Hematopoietic multipotent progenitor cell (in vitro differentiated cells): ENCODE data around the gene AFF4. TPM values are rescaled to one million over a fixed set of nuclear protein-coding genes. Genes with fewer than 3 reads are reported as not detected.
"Not testable (repeated sequence)": the region's sequence is repeated elsewhere in the genome, so short reads cannot be mapped to it uniquely, and the experiment has no call there.

ENCODE experiments used
- DNase-seq, 3 donors: peaks; one replicate each; pipeline ENCODE4 v3.0.0-alpha.2; 2011 to 2015; ENCODE audit warnings: low read depth in 2 of 3, low spot score in 2 of 3
- total RNA-seq: library from RNA; depleted of rRNA; stranded (reverse); fragments of >200 nt; gene quantifications from one replicate; pipeline ENCODE4 v1.2.3, GENCODE V29; 2012

Gene AFF4
- total RNA-seq, 1 donor = 28.8 TPM

- DNase-seq = no peak
Observed at GRCh38 chr5:132859889-132860437, 103.5 kb downstream of the AFF4 start.

GRCh38 chr5:132856011-132856410 lies 107.4 kb downstream of the AFF4 start:
- no peak for DNase-seq

- DNase-seq = not testable (repeated sequence)
Observed at GRCh38 chr5:132854992-132855391, 108.4 kb downstream of the AFF4 start.

GRCh38 chr5:132854301-132854700 lies 109.1 kb downstream of the AFF4 start:
- no peak for DNase-seq

- no peak for DNase-seq
Observed at GRCh38 chr5:132853790-132854189, 109.6 kb downstream of the AFF4 start.

GRCh38 chr5:132853323-132853722 lies 110.1 kb downstream of the AFF4 start:
- DNase-seq = no peak

- DNase-seq = no peak
Observed at GRCh38 chr5:132850066-132850465, 113.4 kb downstream of the AFF4 start.

- DNase-seq = no peak
Observed at GRCh38 chr5:132849347-132849746, 114.1 kb downstream of the AFF4 start.

GRCh38 chr5:132848270-132848669 lies 115.2 kb downstream of the AFF4 start:
- no peak for DNase-seq

GRCh38 chr5:132841305-132841704 lies 122.1 kb downstream of the AFF4 start:
- peak in 1 of 3 donors; percentile 45 for DNase-seq

GRCh38 chr5:132840896-132841295 lies 122.5 kb downstream of the AFF4 start:
- DNase-seq = no peak

GRCh38 chr5:132840313-132840712 lies 123.1 kb downstream of the AFF4 start:
- no peak for DNase-seq

- DNase-seq = no peak
Observed at GRCh38 chr5:132839426-132840301, 123.8 kb downstream of the AFF4 start.

- DNase-seq = no peak
Observed at GRCh38 chr5:132838516-132839282, 124.7 kb downstream of the AFF4 start.

GRCh38 chr5:132837868-132838267 lies 125.6 kb downstream of the AFF4 start:
- no peak for DNase-seq

GRCh38 chr5:132836852-132837251 lies 126.6 kb downstream of the AFF4 start:
- no peak for DNase-seq

GRCh38 chr5:132834057-132834456 lies 129.4 kb downstream of the AFF4 start:
- DNase-seq = no peak

GRCh38 chr5:132832612-132833011 lies 130.8 kb downstream of the AFF4 start:
- DNase-seq = no peak

- no peak for DNase-seq
Observed at GRCh38 chr5:132831095-132831860, 132.2 kb downstream of the AFF4 start.

GRCh38 chr5:132830436-132831094 lies 132.9 kb downstream of the AFF4 start, which contains the start of gene SHROOM1:
SHROOM1 (minus strand) TSS chr5:132830647; CDS start chr5:132826140, 4,507 bp downstream.
- no peak for DNase-seq
